HEK293 (cell line): Measurements from ENCODE around the gene NIP7.
A peak's percentile ranks its signal among the peaks of the same experiment; 100 is the strongest.

Source experiments
- CTCF ChIA-PET: fragments of 350-600 bp; formaldehyde crosslinking; extraction: SDS; loops from one replicate; lab custom pipeline; 2021; ENCODE audit warnings: antibody characterized with exemption; lab: Yijun Ruan, JAX
- POLR2A ChIA-PET: fragments of 300-600 bp; formaldehyde crosslinking; extraction: SDS; loops from one replicate; lab custom pipeline; 2020; ENCODE audit warnings: antibody characterized with exemption, inconsistent platforms; lab: Yijun Ruan, JAX
- H3K27ac ChIP-seq: fragments of 200-500 bp; sonication (Bioruptor generic); 2 replicates; pipeline ENCODE4 v1.5.1; 2014; ENCODE audit warnings: low read depth, low read length, control low read depth, inconsistent platforms; ENCODE audit errors: extremely low read depth
- H3K36me3 ChIP-seq, 2 experiments: fragments of 200-500 bp in 1 of 2; sonication (Bioruptor generic) in 1 of 2; 1 replicate in 1 of 2; 2 replicates in 1 of 2; pipeline ENCODE4 v1.5.1; 2014 to 2017; ENCODE audit warnings: inconsistent platforms in 2 of 2, low read length in 2 of 2; ENCODE audit not compliant: control insufficient read depth in 2 of 2, insufficient read depth in 1 of 2
- H3K4me1 ChIP-seq: fragments of 200-500 bp; sonication (Bioruptor generic); 2 replicates; pipeline ENCODE4 v1.5.1; 2014; ENCODE audit warnings: mild to moderate bottlenecking, low read length, inconsistent platforms; ENCODE audit not compliant: control insufficient read depth, insufficient read depth
- H3K4me3 ChIP-seq: 2 replicates; pipeline ENCODE4 v1.5.1; 2011; ENCODE audit warnings: low read depth, mild to moderate bottlenecking, control low read depth, low read length, moderate library complexity
- H3K9me3 ChIP-seq: fragments of 200-500 bp; sonication (Bioruptor generic); 2 replicates; pipeline ENCODE4 v1.5.1; 2014; ENCODE audit warnings: low read depth, low read length, inconsistent platforms; ENCODE audit not compliant: control insufficient read depth, insufficient read depth
- IKZF3 ChIP-seq: fragments of 450-650 bp; IDR thresholded peaks from 2 replicates; pipeline ENCODE4 v1.5.0; 2018; ENCODE audit warnings: missing biosample characterization, mild to moderate bottlenecking, missing genetic modification characterization, moderate library complexity
- MYNN ChIP-seq: fragments of 450-650 bp; formaldehyde crosslinking; IDR thresholded peaks from 2 replicates; pipeline ENCODE4 v1.5.1; 2016; ENCODE audit warnings: missing biosample characterization, missing genetic modification characterization, borderline replicate concordance
- SP2 ChIP-seq: fragments of 450-650 bp; formaldehyde crosslinking; IDR thresholded peaks from 2 replicates; pipeline ENCODE4 v1.5.1; 2016; ENCODE audit warnings: missing biosample characterization, missing genetic modification characterization
- ZNF239 ChIP-seq: fragments of 450-650 bp; formaldehyde crosslinking; IDR thresholded peaks from 2 replicates; pipeline ENCODE4 v1.5.1; 2016; ENCODE audit warnings: missing biosample characterization, missing genetic modification characterization
- ZNF341 ChIP-seq: fragments of 450-650 bp; formaldehyde crosslinking; IDR thresholded peaks from 2 replicates; pipeline ENCODE4; 2016; ENCODE audit warnings: low read depth, missing biosample characterization, missing genetic modification characterization
- ZNF423 ChIP-seq: fragments of 450-650 bp; formaldehyde crosslinking; IDR thresholded peaks from 2 replicates; pipeline ENCODE4 v1.5.1; 2016; ENCODE audit warnings: missing biosample characterization, missing genetic modification characterization
- ZNF548 ChIP-seq: fragments of 450-650 bp; formaldehyde crosslinking; IDR thresholded peaks from 2 replicates; pipeline ENCODE4 v1.5.1; 2016; ENCODE audit warnings: missing biosample characterization, missing genetic modification characterization
- ZNF623 ChIP-seq: fragments of 450-650 bp; formaldehyde crosslinking; IDR thresholded peaks from 2 replicates; pipeline ENCODE4 v1.5.1; 2016; ENCODE audit warnings: missing biosample characterization, missing genetic modification characterization
- ZNF843 ChIP-seq: fragments of 450-650 bp; formaldehyde crosslinking; IDR thresholded peaks from 2 replicates; pipeline ENCODE4 v1.5.1; 2016; ENCODE audit warnings: missing biosample characterization, missing genetic modification characterization
- ZSCAN23 ChIP-seq: fragments of 450-650 bp; formaldehyde crosslinking; IDR thresholded peaks from 2 replicates; pipeline ENCODE4 v1.5.1; 2016; ENCODE audit warnings: missing biosample characterization, missing genetic modification characterization
- TF ChIP-seq, protein P1 (sequence below): fragments of 450-650 bp; formaldehyde crosslinking; IDR thresholded peaks from 2 replicates; pipeline ENCODE4 v1.5.1; 2017; ENCODE audit warnings: missing biosample characterization, missing genetic modification characterization
- TF ChIP-seq, protein P2 (sequence below): fragments of 450-650 bp; formaldehyde crosslinking; IDR thresholded peaks from 2 replicates; pipeline ENCODE4 v1.5.1; 2017; ENCODE audit warnings: missing biosample characterization, missing genetic modification characterization
- TF ChIP-seq, protein P3 (sequence below): fragments of 450-650 bp; formaldehyde crosslinking; optimal IDR thresholded peaks from 2 replicates; pipeline ENCODE3; 2016; ENCODE audit warnings: missing biosample characterization, mild to moderate bottlenecking, missing genetic modification characterization
- TF ChIP-seq, protein P4 (sequence below): fragments of 450-650 bp; formaldehyde crosslinking; IDR thresholded peaks from 2 replicates; pipeline ENCODE4 v1.5.1; 2016; ENCODE audit warnings: missing biosample characterization, missing genetic modification characterization

NIP7 gene

DNA sequence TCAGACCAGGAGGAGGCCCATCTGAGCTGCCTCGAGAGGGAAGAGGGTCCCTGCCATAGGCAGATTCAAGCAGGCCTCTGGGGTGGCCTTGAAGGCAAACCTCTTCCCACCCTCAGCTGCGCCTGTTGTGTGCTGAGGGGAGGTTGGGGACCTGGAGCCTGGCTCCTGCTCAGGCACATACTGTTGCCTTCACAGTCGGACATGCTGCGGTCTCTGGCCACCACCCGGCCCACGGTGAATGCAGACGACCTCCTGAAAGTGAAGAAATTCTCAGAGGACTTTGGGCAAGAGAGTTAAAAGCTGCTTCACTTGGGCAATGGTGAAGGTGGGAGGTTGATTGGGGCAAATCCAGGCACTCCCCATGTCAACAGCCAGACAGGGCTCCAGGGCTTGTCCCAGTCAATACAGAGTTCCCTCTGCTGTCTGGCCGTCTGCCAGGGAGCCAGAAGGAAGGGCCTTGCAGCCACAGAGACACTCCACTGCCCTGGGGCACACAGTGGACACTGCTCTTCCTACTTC is 15.5 kb upstream of the NIP7 start:
- CTCF ChIA-PET: no interaction called here
- peaks cover 25 to 95% of the 10 kb centered on the region in 2 experiments; a peak in 2 of 3 replicates for H3K36me3 ChIP-seq
- H3K27ac ChIP-seq: peak overlapping the region; percentile 50

DNA sequence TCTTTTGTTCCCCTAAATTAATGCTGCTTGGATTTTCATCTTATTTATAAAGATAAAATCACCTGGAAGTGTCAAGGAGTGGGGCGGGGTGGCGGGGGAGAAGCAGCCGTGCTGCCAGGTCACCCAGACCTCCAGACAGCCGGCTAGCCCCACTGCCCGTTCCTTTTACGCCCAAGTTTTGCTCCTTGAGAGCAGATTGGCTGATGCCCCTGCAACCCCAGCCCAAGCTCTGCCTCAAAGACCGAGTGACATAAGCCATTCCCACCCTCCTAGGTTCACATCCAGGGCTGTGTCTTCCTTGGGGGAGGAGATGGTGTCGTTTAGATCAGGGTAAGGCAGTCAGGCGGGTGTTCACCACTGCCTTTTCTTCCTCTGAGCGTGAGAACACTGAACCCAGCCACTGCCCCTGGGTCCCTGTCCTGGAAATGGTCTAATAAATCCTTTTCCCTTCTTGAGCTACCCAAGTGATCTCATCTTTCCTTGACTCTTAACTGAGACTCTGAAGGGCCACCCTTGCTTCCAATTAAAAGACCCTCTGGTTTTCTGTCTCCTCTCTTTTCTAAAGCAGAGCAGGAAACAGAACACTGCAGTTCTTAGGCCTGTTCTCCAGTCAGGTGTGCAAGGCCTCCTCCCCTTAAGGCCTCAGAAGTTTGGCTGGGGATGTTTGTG is 14.9 kb upstream of the NIP7 start:
- no peak overlapping the region for H3K4me3 ChIP-seq
- ChIA-PET CTCF (no interaction called here), POLR2A (interaction anchor here (1.2 kb wide), 1 partner anchor 9 kb away, joined by 6 read pairs; no protein-coding TSS in a partner anchor)
- TF ChIP-seq ZNF843 (tag by site-specific recombination) (no peak), SP2 (peak; percentile 27; the same call in 1 of the 2 replicates), MYNN (tag by site-specific recombination) (peak; percentile 90)
- H3K27ac ChIP-seq: peak overlapping the region; percentile 50
- H3K4me1 ChIP-seq: peaks cover 8% of the 10 kb centered on the region
- H3K9me3 ChIP-seq: no peaks in the 10 kb centered on the region
- peaks cover 25 to 95% of the 10 kb centered on the region in 2 experiments; a peak in 2 of 3 replicates for H3K36me3 ChIP-seq

More for the DNA sequence above, 15.5 kb upstream of the NIP7 start:
- POLR2A ChIA-PET: interaction anchor here (0.6 to 1.2 kb wide), 2 partner anchors 9 to 12 kb away, joined by 3 to 6 read pairs; no protein-coding TSS in a partner anchor
- no peak for TF ChIP-seq ZNF239 (tag by site-specific recombination)
- TF ChIP-seq, protein P1, sequence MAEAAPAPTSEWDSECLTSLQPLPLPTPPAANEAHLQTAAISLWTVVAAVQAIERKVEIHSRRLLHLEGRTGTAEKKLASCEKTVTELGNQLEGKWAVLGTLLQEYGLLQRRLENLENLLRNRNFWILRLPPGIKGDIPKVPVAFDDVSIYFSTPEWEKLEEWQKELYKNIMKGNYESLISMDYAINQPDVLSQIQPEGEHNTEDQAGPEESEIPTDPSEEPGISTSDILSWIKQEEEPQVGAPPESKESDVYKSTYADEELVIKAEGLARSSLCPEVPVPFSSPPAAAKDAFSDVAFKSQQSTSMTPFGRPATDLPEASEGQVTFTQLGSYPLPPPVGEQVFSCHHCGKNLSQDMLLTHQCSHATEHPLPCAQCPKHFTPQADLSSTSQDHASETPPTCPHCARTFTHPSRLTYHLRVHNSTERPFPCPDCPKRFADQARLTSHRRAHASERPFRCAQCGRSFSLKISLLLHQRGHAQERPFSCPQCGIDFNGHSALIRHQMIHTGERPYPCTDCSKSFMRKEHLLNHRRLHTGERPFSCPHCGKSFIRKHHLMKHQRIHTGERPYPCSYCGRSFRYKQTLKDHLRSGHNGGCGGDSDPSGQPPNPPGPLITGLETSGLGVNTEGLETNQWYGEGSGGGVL: no peak
- TF ChIP-seq, protein P2, sequence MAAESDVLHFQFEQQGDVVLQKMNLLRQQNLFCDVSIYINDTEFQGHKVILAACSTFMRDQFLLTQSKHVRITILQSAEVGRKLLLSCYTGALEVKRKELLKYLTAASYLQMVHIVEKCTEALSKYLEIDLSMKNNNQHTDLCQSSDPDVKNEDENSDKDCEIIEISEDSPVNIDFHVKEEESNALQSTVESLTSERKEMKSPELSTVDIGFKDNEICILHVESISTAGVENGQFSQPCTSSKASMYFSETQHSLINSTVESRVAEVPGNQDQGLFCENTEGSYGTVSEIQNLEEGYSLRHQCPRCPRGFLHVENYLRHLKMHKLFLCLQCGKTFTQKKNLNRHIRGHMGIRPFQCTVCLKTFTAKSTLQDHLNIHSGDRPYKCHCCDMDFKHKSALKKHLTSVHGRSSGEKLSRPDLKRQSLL (tag by site-specific recombination): peak; percentile 75
- TF ChIP-seq ZNF341: peak; percentile 64
- no peak for TF ChIP-seq ZSCAN23 (tag by site-specific recombination)
- TF ChIP-seq ZNF548 (tag by site-specific recombination): no peak
- TF ChIP-seq, protein P3, sequence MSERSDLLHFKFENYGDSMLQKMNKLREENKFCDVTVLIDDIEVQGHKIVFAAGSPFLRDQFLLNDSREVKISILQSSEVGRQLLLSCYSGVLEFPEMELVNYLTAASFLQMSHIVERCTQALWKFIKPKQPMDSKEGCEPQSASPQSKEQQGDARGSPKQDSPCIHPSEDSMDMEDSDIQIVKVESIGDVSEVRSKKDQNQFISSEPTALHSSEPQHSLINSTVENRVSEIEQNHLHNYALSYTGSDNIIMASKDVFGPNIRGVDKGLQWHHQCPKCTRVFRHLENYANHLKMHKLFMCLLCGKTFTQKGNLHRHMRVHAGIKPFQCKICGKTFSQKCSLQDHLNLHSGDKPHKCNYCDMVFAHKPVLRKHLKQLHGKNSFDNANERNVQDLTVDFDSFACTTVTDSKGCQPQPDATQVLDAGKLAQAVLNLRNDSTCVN (tag by site-specific recombination): no peak
- TF ChIP-seq, protein P4, sequence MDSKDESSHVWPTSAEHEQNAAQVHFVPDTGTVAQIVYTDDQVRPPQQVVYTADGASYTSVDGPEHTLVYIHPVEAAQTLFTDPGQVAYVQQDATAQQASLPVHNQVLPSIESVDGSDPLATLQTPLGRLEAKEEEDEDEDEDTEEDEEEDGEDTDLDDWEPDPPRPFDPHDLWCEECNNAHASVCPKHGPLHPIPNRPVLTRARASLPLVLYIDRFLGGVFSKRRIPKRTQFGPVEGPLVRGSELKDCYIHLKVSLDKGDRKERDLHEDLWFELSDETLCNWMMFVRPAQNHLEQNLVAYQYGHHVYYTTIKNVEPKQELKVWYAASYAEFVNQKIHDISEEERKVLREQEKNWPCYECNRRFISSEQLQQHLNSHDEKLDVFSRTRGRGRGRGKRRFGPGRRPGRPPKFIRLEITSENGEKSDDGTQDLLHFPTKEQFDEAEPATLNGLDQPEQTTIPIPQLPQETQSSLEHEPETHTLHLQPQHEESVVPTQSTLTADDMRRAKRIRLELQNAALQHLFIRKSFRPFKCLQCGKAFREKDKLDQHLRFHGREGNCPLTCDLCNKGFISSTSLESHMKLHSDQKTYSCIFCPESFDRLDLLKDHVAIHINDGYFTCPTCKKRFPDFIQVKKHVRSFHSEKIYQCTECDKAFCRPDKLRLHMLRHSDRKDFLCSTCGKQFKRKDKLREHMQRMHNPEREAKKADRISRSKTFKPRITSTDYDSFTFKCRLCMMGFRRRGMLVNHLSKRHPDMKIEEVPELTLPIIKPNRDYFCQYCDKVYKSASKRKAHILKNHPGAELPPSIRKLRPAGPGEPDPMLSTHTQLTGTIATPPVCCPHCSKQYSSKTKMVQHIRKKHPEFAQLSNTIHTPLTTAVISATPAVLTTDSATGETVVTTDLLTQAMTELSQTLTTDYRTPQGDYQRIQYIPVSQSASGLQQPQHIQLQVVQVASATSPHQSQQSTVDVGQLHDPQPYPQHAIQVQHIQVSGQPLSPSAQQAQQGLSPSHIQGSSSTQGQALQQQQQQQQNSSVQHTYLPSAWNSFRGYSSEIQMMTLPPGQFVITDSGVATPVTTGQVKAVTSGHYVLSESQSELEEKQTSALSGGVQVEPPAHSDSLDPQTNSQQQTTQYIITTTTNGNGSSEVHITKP (tag by site-specific recombination): peak; percentile 61
- no peak for TF ChIP-seq ZNF623 (tag by site-specific recombination)
- TF ChIP-seq IKZF3 (tag by site-specific recombination): peak; percentile 7; the same call in 1 of the 2 replicates
- TF ChIP-seq ZNF423 (tag by site-specific recombination): no peak
- Histone ChIP-seq H3K9me3 (no peaks in the 10 kb centered on the region), H3K4me1 (peaks cover 8% of the 10 kb centered on the region), H3K4me3 (no peak overlapping the region)
